HEK293T (cell line): Measurements from ENCODE around the gene SLC12A8.

Experiments used
- CTCF ChIA-PET: fragments of 350-600 bp; formaldehyde crosslinking; extraction: SDS; loops from one replicate; lab custom pipeline; 2021; ENCODE audit warnings: antibody characterized with exemption, inconsistent platforms; lab: Yijun Ruan, JAX
- POLR2A ChIA-PET: fragments of 350-600 bp; formaldehyde crosslinking; extraction: SDS; loops from one replicate; lab custom pipeline; 2020; ENCODE audit warnings: antibody characterized with exemption, inconsistent platforms; lab: Yijun Ruan, JAX
- DNase-seq: peaks from one replicate; pipeline ENCODE4 v3.0.0; 2012; ENCODE audit warnings: mixed read lengths; ENCODE audit errors: extremely low spot score
- ARNT ChIP-seq: fragments of 450-650 bp; IDR thresholded peaks from 2 replicates; pipeline ENCODE4 v1.6.1; 2017; ENCODE audit warnings: mild to moderate bottlenecking
- BHLHE40 ChIP-seq: fragments of 450-650 bp; IDR thresholded peaks from 2 replicates; pipeline ENCODE4 v1.6.1; 2016; ENCODE audit warnings: mild to moderate bottlenecking, moderate library complexity, borderline replicate concordance
- CTBP1 ChIP-seq: fragments of 450-650 bp; IDR thresholded peaks from 2 replicates; pipeline ENCODE4 v1.6.1; 2016; ENCODE audit warnings: borderline replicate concordance
- ELF4 ChIP-seq: fragments of 450-650 bp; IDR thresholded peaks from 2 replicates; pipeline ENCODE4 v1.6.1; 2017; ENCODE audit warnings: antibody characterized with exemption
- FOXA1 ChIP-seq: fragments of 450-650 bp; IDR thresholded peaks from 2 replicates; pipeline ENCODE4 v1.6.1; 2016; ENCODE audit warnings: mild to moderate bottlenecking
- FOXK2 ChIP-seq: fragments of 450-650 bp; IDR thresholded peaks from 2 replicates; pipeline ENCODE4 v1.6.1; 2016; ENCODE audit warnings: mild to moderate bottlenecking
- FOXM1 ChIP-seq: fragments of 450-650 bp; IDR thresholded peaks from 2 replicates; pipeline ENCODE4 v1.6.1; 2017; ENCODE audit warnings: mild to moderate bottlenecking, borderline replicate concordance
- HDGF ChIP-seq: fragments of 450-650 bp; IDR thresholded peaks from 2 replicates; pipeline ENCODE4 v1.6.1; 2017; ENCODE audit warnings: antibody characterized with exemption, borderline replicate concordance
- L3MBTL2 ChIP-seq: fragments of 450-650 bp; conservative IDR thresholded peaks from 2 replicates; pipeline ENCODE4 v1.6.1; 2016; ENCODE audit warnings: mild to moderate bottlenecking
- LEF1 ChIP-seq: fragments of 450-650 bp; IDR thresholded peaks from 2 replicates; pipeline ENCODE4 v1.6.1; 2017; ENCODE audit warnings: mild to moderate bottlenecking, borderline replicate concordance
- NFRKB ChIP-seq: fragments of 450-650 bp; IDR thresholded peaks from 2 replicates; pipeline ENCODE4 v1.6.1; 2016; ENCODE audit warnings: mild to moderate bottlenecking, moderate library complexity
- PKNOX1 ChIP-seq: fragments of 450-650 bp; IDR thresholded peaks from 2 replicates; pipeline ENCODE4 v1.6.1; 2016
- SP1 ChIP-seq: fragments of 450-650 bp; IDR thresholded peaks from 2 replicates; pipeline ENCODE4 v1.6.1; 2017
- SUZ12 ChIP-seq: fragments of 450-650 bp; IDR thresholded peaks from 2 replicates; pipeline ENCODE4 v1.6.1; 2016; ENCODE audit warnings: mild to moderate bottlenecking
- TARDBP ChIP-seq: fragments of 450-650 bp; IDR thresholded peaks from 2 replicates; pipeline ENCODE4 v1.6.1; 2016
- ZNF384 ChIP-seq: fragments of 450-650 bp; IDR thresholded peaks from 2 replicates; pipeline ENCODE4 v1.6.1; 2016

The SLC12A8 gene

DNA sequence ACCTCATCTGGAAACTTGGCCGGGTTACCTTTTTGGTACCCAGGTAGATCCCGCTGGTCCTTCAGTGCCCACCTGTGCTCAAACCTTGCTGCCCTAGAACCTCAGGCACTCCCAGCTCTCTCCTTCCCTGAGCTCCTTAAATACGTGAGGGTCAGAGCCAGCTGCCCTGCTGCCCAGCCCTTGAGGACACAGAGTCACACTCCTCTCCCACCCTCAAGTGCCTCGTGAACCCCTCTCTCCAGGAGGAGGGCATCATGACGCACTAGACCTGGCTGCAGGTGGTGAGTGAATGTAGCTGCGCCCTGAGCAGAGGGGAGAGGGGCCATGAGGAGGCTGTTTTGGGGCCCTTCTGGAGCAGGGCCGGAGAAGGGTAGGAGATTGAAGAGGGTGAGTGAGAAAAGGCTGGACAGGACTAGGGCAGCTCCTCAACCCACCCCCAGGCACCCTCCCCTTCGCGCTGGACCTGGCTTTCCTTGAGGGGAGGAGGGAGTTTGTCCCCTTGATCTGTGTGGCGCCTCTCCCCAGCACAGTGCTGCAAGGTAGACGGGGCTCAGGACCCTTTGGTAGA is 941 bp downstream of the SLC12A8 start:
- TF ChIP-seq NFRKB: no peak
- no peak for TF ChIP-seq BHLHE40
- no peak for TF ChIP-seq FOXA1
- TF ChIP-seq SP1: no peak
- no peak for TF ChIP-seq CTBP1
- no peak for TF ChIP-seq HDGF
- TF ChIP-seq LEF1: no peak
- no peak for TF ChIP-seq PKNOX1
- no peak for TF ChIP-seq FOXK2
- no peak for TF ChIP-seq ZNF384
- TF ChIP-seq FOXM1: no peak
- no peak for TF ChIP-seq ARNT
- no peak for TF ChIP-seq ELF4
- TF ChIP-seq TARDBP: no peak
- no peak for TF ChIP-seq L3MBTL2
- no peak for TF ChIP-seq SUZ12
- DNase-seq: no peak
- ChIA-PET POLR2A (no interaction called here), CTCF (no interaction called here)

- ChIA-PET POLR2A (no interaction called here), CTCF (no interaction called here)
- no peak for DNase-seq
- TF ChIP-seq NFRKB: no peak
- TF ChIP-seq CTBP1: no peak
- no peak for TF ChIP-seq SUZ12
- no peak for TF ChIP-seq FOXA1
- TF ChIP-seq BHLHE40: no peak
- TF ChIP-seq HDGF: no peak
- TF ChIP-seq FOXM1: no peak
- no peak for TF ChIP-seq PKNOX1
- no peak for TF ChIP-seq ARNT
- TF ChIP-seq LEF1: no peak
- TF ChIP-seq L3MBTL2: no peak
These were observed 4.5 kb downstream of the SLC12A8 start for GRCh38 chr3:125207949-125208568.

GRCh38 chr3:125207507-125207906 is 5.0 kb downstream of the SLC12A8 start:
- POLR2A ChIA-PET: no interaction called here
- no peak for DNase-seq
- TF ChIP-seq ARNT (no peak), NFRKB (no peak), CTBP1 (no peak), LEF1 (no peak), ELF4 (no peak), SP1 (no peak), FOXK2 (no peak), BHLHE40 (no peak), L3MBTL2 (no peak), FOXM1 (no peak), TARDBP (no peak), PKNOX1 (no peak), HDGF (no peak), SUZ12 (no peak)
- CTCF ChIA-PET: no interaction called here

DNA sequence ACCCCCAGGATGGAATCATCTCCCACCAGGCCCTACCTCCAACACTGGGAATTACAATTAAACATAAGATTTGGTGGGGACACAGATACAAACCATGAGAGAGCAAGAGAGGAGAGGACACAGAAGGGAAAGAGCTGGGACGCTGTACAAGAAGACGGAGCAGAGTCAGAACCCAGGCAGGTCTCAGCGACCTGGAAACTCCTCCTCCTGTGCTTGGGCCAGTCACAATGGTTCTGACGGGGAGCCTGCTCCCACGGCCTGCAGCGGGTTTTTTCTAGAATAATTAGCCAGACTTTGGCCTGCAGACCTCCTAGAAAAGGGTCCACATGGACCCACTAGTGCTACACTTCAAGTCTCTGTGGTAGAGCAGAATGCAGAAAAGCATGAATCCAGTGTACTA is 5.6 kb downstream of the SLC12A8 start:
- ChIA-PET CTCF (no interaction called here), POLR2A (no interaction called here)
- TF ChIP-seq HDGF (no peak), TARDBP (no peak), FOXK2 (no peak), FOXA1 (no peak), NFRKB (no peak), SP1 (no peak), ARNT (no peak), PKNOX1 (no peak), FOXM1 (no peak)
- no peak for DNase-seq

GRCh38 chr3:125203731-125204130 is 8.8 kb downstream of the SLC12A8 start:
- CTCF ChIA-PET: no interaction called here
- POLR2A ChIA-PET: no interaction called here
- TF ChIP-seq PKNOX1: no peak
- no peak for TF ChIP-seq BHLHE40
- TF ChIP-seq SP1: no peak
- no peak for TF ChIP-seq ZNF384
- no peak for DNase-seq
